ENCODE results near the gene NUDT5.
"Not testable (repeated sequence)": the region's sequence is repeated elsewhere in the genome, so short reads cannot be mapped to it uniquely, and the experiment has no call there.

Gene NUDT5

GRCh38 chr10:12195603-12196506, at the start of gene NUDT5, which contains the start of gene CDC123:
NUDT5 (minus strand) TSS chr10:12195891; CDS start chr10:12186291, 9,600 bp downstream.
CDC123 (plus strand) TSS chr10:12196188; CDS start chr10:12196246, 58 bp downstream.
- peak; percentile 81 to 92 for DNase-seq

GRCh38 chr10:12243864-12244620, 48.4 kb upstream of the NUDT5 start:
- peak; percentile 63 to 65 for DNase-seq

DNA sequence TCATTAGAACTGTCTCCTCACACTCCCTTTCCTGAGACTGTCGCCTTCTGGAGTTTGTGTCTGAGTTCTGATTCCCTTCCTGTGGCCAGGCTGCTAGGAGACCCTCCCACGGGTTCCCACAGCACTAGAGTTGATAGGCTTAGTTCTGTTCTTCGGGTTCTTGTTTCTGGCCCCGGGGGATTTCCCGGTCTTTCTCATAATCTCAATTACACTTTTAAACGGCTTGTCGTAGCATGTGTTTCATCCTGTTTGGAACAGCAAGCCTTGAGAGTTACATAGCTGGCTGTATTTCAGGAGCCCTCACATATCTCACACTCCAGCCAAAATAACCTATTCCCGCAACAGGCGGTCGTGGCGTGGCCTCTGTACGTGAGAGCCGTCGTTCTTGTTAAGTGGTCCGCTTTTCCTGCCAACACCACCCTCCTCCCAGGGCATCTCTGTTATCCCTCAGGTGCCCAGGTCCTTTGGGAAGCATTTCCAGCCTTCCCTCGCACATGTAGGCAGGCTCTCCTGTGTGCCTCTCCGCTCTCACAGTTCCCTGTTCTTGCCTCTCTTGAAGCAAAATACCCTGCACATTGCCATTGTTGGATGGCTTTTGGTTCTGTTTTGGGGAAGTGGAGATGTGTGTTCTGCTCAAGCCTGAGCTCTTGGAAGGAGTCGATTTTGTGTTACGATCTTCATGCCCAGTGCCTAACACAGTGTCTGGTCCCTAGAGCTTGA, 46.3 kb upstream of the NUDT5 start:
- DNase-seq, result peak; percentile 93 to 97

DNA sequence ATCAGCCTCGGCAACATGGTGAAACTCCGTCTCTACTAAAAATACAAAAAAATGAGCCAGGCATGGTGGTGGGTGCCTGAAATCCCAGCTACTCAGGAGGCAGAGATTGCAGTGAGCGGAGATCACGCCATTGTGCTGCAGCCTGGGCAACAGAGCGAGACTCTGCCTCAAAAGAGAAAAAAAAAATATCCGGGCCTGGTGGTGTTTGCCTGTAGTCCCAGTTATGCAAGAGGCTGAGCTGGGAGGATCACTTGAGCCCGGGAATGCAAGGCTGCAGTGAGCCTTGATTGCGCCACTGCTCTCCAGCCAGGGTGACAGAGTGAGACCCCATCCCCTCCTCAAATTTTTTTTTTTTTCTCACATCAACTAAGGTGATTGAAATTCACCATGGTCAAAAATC, 43.1 kb upstream of the NUDT5 start:
- no peak for DNase-seq

GRCh38 chr10:12237265-12238220, 41.9 kb upstream of the NUDT5 start:
- no peak for DNase-seq

GRCh38 chr10:12235796-12236195, 40.1 kb upstream of the NUDT5 start:
- no peak for DNase-seq

DNA sequence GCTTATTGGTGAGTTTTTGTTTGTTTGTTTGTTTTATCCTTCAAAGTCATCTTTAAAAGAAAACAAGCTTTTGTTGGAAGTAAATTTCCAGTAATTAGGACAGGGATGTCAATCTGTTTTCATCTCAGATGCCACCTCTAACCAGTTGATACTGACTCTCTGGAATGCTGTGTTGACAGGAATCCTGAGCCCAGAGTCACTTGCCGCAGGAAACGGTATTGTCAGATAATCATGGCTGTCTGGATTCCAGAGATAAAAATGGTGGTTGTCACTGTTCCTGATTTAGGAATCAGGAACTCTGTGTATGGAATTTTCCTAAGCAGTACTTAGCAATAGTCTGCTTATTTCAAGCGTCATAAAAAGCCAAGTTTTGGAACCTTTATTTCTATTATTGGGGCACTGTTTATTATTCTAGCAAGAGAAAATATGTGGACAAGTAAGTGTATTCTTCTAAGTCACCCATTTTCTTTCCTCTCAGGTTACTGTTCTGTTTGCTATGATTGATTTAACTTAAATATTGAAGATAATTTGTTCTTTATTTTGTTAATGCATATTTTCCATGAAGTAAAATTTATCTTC, 39.5 kb upstream of the NUDT5 start:
- no peak for DNase-seq

- DNase-seq, result not testable (repeated sequence)
Measured at GRCh38 chr10:12234687-12235086, 39.0 kb upstream of the NUDT5 start.

DNA sequence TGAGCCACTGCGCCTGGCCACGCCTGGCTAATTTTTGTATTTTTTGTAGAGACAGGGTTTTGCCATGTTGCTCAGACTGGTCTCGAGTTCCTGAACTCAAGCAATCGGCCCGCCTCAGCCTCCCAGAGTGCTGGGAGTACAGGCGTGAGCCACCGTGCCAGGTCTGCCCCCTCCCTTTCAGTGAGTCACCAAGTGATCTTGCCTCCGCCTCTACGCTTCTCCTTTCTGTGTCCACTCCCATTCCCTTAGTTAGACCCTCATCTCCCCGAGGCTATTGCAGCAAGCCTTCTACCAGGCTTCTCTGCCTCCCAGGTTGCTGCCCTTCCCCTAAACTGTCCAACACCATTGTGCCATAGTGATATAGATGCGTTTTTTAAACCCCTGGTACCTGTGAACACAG, 33.2 kb upstream of the NUDT5 start:
- no peak for DNase-seq

- DNase-seq, result not testable (repeated sequence)
Measured at GRCh38 chr10:12226438-12226837, 30.7 kb upstream of the NUDT5 start.

GRCh38 chr10:12225444-12225843, 29.8 kb upstream of the NUDT5 start:
- DNase-seq, result no peak

GRCh38 chr10:12221323-12222298, 25.9 kb upstream of the NUDT5 start:
- no peak for DNase-seq

DNA sequence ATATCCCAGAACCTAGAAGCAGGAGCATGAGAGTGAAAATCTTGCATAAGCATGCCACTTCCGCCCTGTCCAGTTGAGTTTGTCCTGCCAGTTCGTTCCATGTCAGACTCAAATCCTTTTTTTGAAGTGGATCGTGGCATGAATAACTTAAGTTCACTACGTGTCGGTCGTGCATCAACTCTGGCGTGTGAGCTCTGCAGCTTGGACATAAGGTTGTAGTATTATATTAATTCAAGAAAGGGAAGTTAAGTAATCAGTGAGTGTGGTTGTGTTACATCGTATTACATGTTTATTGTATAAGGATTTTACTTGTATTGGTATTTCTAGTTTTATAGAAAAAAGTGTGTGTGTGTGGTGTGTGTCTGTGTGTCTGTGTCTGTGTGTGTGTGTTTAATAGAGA, 23.3 kb upstream of the NUDT5 start:
- no peak for DNase-seq

GRCh38 chr10:12214763-12215218, 19.1 kb upstream of the NUDT5 start:
- DNase-seq, result peak in 1 of 2 donors; percentile 72

- DNase-seq, result no peak
Measured at GRCh38 chr10:12214093-12214492, 18.4 kb upstream of the NUDT5 start.

DNA sequence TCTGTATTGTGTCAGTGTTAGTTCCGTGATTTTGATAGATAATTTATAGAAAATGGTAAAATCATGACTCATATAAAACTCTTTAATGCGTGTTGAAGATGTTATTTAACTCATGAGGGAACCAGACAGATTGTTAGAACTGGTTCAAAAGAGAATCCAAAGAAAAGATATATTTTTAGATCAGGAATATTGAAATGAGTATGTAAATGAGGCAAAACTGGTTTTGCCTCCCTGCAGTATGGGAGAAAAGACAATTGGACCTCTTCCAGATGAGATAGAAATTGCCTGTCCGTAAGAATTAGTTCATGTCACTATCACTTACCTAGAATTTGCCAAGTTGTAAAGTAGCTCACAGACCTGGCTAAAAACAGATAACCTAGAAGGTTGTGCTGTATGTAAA, 17.9 kb upstream of the NUDT5 start:
- no peak for DNase-seq

DNA sequence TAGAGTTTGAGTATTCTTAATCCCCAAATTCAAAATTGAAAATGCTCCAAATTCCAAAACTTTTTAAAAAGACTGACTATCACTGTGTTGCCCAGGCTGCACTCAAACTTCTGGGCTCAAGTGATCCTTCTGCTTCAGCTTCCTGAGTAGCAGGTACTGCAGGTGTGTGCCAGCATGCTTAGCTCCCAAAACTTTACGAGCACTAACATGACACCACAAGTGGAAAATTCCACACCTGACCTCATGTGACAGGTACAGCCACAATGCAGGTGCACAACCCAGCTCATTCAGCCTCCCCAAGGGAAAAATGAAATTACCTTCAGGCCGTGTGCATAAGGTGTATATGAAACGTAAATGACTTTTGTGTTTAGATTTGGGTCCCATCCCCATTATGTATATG, 16.8 kb upstream of the NUDT5 start:
- no peak for DNase-seq

- DNase-seq, result no peak
Measured at GRCh38 chr10:12208460-12208859, 12.8 kb upstream of the NUDT5 start.

GRCh38 chr10:12207114-12207513, 11.4 kb upstream of the NUDT5 start:
- DNase-seq, result no peak

GRCh38 chr10:12205082-12205481, 9.4 kb upstream of the NUDT5 start:
- DNase-seq, result no peak

Measured in inflammatory macrophage treated with lipopolysaccharide for 1 hour (primary cell).